NCI-H82 treated with DMSO at 0.1 percent for 48 hours (cell line): ENCODE measurements around the gene FBXL20.
"Not testable (repeated sequence)": the region's sequence is repeated elsewhere in the genome, so short reads cannot be mapped to it uniquely, and the experiment has no call there.

Experiments
- DNase-seq: peaks from one replicate; lab custom pipeline; 2025; ENCODE audit not compliant: unreplicated experiment; lab: John Stamatoyannopoulos, UW

FBXL20 gene, protein sequence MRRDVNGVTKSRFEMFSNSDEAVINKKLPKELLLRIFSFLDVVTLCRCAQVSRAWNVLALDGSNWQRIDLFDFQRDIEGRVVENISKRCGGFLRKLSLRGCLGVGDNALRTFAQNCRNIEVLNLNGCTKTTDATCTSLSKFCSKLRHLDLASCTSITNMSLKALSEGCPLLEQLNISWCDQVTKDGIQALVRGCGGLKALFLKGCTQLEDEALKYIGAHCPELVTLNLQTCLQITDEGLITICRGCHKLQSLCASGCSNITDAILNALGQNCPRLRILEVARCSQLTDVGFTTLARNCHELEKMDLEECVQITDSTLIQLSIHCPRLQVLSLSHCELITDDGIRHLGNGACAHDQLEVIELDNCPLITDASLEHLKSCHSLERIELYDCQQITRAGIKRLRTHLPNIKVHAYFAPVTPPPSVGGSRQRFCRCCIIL

DNA sequence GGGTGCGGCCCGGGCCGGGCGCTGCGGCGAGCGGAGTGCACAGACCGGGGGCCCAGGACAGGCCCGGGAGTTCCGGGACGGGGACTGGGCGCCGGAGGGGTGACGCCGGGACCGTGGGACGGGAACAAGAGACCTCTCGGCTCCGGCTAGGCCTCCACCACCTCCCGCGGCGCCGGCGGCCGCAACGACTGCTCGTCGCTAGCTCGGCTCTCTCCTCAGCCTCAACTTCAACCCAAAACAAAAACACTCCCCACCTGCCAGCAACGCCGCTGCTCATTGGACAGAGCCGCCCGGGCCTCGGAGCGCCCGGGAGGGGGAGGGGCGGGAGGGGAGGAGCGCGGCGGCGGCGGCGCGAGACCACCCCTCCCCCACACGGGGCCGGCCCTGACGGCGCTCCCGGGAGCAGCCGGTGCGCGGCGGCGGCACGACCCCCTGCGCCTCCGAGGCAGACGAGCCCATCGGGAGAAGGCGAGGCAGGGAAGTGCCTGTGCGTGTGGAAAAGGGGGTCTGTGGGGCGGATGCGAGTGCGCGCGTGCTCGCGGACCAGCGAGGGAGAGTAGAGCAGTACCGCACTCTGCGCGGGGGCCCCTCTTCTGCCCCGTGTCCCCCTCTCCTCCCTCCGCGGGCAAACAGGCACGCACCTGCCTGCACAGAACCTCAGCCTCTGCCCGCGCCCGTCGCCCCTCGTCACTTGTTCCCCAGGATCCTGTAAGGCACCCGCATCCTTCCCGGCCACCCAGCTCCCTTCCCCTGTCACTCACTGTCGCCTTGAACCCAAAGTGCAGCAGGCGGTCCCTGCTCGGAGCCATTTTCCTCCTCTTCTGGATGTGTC lies at the start of gene FBXL20:
Gene FBXL20 (minus strand): TSS at position 215 of the 832 bp plus-strand sequence. CDS start 224 bp downstream, outside the sequence.
- peak; percentile 74 for DNase-seq

DNA sequence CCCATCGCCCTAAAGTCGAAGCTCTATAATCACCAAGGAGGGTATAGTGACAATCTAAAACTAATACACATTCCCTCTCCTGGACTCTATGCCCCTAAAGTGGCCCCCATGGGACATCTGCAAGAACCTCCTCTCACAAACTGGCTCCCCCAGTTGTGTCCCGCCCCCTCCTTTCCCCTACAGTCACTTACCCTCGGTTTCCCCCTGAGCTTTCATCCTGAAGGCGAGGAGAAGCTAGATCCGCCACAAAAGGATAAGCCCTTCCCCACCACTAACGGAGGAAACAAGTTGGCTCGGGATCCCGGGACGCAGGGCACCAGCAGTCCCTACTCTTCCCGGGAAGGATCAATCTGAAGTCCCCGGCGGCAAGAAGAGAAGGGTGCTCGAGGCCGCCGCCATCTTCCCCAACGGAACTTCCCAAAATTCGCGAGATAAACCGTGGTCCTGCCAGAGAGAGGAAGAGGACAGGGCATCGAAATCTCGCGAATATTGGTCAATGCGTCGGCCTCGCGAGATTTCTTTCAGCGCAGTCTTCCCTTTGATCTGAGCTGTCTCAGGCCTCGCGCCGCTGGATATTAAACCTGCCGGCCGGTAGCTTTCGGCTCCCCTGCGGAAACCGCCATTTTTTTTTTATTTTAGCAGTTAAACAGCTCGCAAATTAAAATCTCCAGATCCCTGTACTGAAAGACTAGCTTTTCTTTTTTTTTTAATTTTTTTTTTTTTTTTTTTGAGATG lies 49.6 kb upstream of the FBXL20 start, which contains the start of gene MED1:
Gene MED1 (minus strand): TSS at position 417 of the 735 bp plus-strand sequence. CDS start 201 bp downstream, at position 216.
- DNase-seq = peak; percentile 98

DNA sequence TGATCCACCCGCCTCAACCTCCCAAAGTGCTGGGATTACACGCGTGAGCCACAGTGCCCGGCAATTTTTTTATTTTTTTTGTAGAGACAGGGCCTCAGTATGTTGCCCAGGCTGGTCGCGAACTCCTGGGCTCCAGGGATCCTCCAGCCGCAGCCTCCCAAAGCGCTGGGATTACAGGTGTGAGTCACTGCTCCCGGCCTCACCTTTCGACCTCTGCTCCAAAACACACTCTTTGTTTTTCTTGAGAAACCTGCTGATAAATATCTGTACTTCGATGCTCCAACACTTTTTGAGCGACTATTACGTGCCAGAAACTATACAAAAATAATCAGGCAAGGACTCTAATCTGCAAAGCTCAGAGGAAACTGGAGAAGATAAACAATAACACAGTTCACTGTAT lies 48.6 kb upstream of the FBXL20 start:
- no peak for DNase-seq

DNA sequence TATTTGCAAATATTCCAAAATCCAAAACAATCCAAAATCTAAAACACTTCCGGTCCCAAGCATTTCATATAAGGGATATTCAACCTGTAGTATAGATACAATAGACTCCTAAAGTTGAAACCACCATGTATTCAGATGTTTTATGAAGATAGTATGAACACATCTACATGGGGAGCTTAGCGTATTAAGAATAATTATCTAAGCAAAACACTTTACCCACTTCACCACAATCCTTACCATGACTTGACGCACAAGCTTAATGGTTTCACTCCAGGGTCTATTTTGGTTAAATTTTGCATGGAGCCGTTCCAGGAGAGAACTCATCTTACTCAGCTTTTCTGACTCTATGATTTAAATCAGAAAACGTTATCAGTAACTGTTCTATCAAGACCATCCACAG lies 46.1 kb upstream of the FBXL20 start:
- DNase-seq = no peak

DNA sequence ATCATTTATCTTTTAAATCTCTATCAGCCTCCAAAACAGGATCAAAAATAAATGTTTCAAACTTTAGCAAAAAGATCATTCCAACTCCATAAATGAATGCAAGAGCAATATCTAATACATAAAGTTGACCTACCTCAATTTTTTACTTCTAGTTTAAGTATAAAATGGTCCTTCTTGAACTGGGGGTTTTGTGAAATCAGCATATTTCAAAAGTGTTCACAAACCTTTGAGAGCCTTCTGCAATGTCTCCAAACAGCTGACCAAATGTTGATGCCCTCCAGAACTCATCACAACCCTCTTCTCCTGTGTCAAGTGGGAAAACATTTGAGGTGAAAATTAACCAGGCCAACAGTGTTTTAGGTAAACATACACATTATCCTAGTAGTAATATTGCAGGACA lies 41.9 kb upstream of the FBXL20 start:
- DNase-seq = no peak

DNA sequence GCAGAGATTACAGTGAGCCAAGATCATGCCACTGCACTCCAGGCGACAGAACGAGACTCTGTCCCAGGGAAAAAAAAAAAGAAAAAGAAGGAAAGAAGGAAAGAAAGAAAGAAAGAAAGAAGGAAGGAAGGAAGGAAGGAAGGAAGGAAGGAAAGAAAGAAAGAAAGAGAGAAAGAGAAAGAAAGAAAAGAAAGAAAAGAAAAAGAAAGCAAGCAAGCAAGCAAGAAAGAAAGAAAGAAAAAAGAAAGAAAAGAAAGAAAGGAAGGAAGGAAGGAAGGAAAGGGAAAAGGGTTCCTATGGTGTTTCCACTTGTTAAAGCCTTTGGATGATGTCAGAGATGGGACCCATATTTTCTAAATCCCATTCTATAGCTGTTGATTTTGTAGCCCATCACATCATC lies 38.4 kb upstream of the FBXL20 start:
- DNase-seq = not testable (repeated sequence)

DNA sequence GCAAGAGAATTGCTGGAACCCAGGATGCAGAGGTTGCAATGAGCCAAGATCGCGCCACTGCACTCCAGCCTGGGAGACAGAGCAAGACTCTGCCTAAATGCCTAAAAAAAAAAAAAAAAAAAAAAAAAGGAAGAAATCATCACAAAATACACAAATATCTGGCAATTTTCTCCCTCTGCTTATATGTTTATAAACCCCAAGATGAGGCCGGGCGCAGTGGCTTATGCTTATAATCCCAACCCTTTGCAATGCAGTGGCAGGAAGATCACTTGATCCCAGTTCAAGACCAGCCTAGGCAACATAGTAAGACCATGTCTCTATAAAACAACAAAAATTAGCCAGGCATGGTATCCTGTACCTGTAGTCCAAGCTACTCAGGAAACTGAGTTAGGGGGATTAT lies 28.2 kb upstream of the FBXL20 start:
- DNase-seq = no peak

DNA sequence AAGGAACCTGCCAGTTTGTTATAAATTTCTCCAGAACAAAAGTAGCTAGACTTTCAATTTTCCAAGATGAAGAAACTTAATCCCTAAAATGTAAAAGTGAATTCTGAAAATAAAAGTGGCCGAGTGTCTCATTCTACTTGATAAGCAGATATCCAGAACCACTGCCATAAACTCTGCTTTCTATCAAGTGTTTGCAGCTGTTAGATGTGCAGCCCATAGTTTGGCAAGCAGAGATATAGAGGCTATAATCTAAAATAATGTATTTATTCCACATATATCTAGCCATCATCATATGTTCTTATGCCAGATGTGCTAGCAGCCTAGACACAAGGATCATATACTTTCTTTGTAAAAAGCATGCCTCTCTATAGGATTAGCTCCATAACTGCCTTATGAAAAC lies 14.7 kb upstream of the FBXL20 start:
- DNase-seq = no peak

DNA sequence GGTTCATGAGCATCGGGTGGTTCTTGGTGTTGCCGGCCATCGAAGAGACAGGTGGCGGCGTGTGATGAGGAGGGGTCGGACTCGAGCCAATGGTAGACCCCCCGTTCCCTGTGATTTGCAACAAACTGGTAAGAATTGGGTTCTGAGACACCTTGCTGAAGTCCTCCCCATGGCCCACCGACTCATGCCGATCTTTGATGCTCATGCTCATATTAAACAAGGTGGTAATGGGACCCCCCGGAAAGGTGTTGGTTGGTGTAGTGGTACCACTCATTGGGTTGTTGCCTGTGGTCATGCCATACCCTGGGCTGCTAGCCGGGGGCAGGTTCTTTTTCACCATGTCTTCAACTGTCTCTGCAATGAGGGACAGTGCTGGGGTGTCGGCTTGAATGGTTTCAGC lies 8.9 kb upstream of the FBXL20 start:
- DNase-seq = no peak

DNA sequence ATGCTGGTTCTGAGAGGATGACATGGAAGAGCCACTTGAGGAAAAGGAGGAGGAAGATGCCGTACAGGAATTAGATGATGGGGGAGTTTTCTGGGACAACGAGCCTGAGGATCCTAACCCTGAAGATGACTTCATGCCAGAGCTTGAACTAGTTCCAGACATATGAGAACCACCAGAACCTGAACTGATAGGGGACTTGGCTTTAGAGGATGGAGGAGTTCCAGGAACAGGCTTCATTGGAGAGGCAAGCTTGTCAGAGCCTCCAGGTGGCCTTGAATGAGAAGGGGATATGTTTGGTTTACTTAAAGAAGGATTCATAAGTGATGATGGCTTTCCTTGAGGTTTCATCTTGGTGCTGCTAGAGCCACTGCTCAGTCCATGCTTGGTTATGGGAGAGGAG lies 6.9 kb upstream of the FBXL20 start:
- DNase-seq = no peak

DNA sequence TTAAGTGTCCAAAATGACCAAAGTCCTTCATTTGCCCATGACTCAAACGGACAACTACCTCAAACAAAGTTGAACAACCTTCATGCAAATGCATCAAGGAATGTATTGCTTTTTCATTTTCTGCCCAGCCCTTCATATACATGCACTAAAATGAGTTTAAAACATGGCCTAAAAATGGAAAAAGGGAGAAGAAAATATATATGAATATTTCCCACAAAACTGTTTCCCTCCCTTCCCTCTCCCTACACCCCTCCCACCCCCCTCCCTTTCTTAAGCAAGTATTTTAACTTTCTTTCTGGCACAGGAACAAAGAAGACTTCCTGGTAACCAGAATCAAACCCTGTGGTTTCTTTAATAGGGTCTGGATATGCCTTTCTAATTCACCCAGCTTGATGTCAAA lies 5.5 kb upstream of the FBXL20 start:
- DNase-seq = no peak

DNA sequence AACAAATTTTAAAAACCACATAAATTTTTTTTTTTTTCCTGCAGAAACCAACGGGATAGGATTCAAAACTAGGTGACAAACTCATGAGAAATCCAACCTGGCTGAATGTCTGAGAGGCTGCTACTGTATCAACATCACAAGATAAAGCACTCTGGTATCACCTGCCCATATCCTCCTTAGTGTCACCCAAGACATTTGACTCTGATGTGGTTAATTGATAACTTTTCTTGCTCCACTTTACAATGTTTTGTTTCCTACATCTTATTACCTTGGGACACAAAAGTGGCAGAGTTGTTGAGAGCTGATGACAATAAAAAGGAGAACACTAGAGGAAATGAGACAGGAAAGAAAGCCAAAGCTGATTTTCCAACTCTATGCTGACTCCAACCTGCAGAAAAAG lies 4.0 kb upstream of the FBXL20 start:
- DNase-seq = no peak

DNA sequence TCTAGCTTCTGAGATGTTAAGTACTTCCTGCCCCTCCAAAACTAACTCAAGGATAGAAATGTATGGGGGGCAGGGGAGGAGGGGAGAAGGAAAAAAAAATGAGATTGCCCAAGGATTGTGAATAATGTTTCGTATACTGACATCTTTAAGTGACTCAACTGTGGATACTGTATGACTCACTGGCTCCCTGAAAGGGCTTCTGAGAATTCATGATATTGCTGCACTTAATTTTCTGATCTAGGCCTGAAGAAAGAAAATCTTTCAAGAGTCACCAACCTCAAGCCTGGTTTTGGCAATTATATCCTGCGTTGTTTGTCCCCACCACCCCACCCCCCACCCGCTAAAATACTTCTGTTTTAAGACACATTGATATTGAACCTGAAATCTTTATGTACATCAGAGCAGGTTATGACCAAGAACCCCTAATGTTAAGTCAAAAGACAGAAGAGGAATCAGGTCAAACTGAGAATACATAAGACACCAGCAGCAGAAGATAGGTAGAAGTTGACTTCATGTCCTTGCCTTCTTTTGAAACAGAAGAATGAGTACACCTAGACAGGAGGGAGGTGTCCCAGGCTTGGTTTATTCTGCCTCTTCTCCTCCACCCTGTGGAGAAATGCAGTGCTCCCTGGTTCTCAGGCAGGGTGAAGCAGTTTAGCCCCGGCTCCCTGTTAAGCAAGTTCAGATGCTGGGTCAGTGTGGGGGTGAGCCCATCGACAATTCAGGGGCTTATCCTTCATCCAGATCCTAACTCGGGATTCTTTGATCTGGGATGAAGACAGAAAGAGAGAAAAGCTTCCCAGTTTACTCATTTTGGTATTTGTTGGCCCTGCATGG lies 3.3 kb upstream of the FBXL20 start:
- no peak for DNase-seq

DNA sequence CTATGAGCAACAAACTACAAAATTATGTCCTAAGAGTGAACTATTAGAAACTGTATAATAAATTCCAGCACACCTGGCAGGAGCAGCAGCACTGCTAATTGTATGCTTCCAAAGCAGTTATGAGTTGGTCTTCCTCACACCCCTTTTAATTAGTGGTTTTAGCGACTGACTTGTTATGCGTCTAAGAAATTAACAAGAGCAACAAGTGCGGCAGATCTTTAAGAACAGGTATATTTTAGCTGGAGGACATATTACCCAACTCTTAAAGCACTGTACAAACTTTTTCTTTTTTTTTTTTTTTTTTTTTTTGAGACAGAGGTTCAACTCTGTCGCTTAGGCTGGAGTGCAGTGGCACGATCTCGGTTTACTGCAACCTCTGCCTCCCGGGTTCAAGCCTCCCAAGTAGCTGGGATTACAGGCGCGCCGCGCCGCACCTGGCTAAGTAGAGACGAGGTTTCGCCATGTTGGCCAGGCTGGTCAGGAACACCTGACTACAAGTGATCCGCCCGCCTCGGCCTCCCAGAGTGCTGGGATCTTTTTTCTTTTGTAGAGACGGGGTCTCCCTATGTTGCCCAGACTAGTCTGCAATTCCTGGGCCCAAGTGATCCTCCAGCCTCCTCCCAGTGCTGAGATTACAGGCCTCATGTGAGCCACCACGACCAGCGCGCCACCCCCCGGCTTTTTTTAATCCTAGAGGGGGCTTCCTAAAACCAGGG lies 1.6 kb upstream of the FBXL20 start:
- no peak for DNase-seq

DNA sequence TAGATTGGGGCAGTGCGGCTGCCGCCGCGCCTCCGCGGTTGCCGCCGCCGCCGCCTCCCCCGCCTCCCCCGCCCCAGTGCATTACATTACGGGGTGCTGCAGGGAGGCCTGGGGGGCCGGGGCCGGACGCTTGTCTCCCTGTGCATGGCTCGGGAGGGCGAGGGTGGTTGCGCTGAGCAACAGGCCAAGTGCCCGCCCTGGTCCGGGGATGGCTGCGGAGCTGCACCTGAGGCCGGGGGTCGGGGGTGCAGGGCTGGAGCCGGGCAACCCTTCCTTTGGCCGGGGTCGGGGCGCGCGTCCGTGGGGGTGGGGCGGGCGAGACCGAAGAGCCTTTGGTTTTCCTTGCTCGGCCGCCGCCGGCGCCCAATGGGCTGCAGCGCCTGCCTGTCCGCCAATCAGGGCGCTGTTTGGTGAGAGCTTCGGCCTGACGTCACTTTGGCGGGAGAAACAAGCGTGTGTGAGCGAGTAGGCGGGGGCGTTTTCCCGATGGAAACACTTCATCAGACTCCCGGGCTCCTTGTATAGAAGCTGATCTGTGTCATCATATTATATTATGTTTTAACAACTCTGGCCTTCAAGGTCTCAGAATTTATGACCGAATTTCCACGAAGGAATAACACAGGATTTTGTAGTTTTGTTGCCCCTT lies 941 bp upstream of the FBXL20 start:
- peak; percentile 84 for DNase-seq

DNA sequence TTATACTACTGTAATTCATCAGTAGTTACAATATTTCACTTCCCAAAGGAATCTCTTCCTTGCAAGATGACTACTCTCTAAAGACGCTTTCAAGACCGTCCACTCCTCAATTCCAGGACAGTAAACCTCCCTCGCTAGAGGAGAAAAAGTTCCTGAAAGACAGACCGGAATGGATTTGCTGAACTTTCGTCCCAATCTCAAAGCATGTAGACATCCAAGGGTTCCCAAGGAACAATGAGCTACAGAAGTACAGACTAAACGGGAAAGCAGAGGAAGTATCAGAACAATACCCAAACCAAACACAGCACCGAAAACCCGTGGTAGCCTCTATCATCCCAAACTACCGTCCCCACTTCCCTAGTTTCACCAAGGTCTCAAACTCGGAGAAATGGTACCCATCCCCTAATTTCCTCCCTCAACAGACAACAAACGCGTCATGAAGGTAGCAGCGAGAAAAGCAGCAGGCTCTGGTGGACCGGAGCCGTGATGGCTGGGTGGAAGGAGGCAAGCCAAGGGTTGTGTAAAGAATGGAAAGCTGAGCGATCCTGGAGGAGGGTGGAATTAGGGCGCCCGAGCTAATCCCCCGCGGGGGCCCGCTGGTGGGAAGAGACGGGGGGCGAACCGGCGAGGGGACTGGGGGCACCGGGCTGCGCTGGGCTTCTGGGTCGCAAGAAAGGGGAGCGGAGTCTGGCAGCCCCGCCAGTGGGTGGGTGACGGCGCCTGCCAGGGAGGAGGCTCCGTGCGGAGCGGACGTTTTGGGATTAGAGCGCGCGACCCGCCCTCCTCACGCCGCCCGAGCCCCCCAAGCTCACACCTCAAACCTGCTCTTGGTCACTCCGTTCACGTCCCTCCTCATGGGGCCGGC lies 647 bp downstream of the FBXL20 start:
- no peak for DNase-seq

DNA sequence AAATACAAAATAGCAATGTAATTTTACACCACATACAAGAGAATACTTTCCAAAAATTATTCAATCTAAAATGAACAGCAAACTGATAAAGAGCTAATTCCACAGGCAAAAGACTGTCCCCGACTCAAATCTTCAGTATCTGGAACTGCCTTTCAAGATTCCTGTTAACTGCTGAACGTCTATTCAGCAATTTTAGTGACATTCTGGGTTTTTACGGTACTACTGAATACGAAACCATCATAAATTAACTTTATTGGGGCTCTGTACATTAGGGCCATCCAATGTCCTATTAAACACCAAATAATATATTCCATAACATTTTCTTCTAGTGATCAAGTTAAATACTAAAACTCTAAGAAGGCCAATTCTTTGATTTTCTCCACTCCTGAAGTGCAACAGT lies 1.6 kb downstream of the FBXL20 start:
- no peak for DNase-seq

DNA sequence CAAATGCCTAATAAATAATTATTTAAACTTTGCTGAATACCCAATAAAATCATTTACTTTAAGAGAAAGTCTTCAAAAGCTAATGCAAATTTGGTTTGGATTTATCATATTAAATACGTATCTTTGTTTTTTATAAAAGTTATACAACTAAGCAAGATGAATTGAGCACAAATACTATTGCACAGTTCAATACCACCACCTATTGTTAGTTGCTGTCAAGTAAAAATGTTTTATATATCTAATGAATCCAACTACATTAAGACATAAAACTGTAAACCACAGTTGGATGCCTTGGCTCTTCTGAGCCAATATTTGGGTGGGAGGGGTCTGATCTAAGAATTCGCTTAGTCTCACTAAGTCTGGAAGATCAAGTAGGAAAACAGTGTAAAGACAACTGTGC lies 7.7 kb downstream of the FBXL20 start:
- no peak for DNase-seq
